Bronchial epithelial cell (primary cell): ENCODE measurements around the gene ATP2B1. TPM values are rescaled to one million over a fixed set of nuclear protein-coding genes. Genes with fewer than 3 reads are reported as not detected.

Source experiments
- DNase-seq: peaks from one replicate; pipeline ENCODE4 v3.0.0-alpha.2; 2010; ENCODE audit warnings: low read depth
- FAIRE-seq: peaks from 2 replicates; lab custom pipeline; 2011; peaks lifted over from hg19 to GRCh38; lab: Jason Lieb, UNC
- H3K27me3 ChIP-seq: 2 replicates; pipeline ENCODE4 v1.5.1; 2011; ENCODE audit warnings: low read length; ENCODE audit not compliant: control insufficient read depth, insufficient read depth
- H3K36me3 ChIP-seq: 2 replicates; pipeline ENCODE4 v1.5.1; 2011; ENCODE audit warnings: low read length; ENCODE audit not compliant: control insufficient read depth, insufficient read depth
- H3K4me3 ChIP-seq: 2 replicates; pipeline ENCODE4 v1.5.1; 2011; ENCODE audit warnings: mild to moderate bottlenecking, low read depth, low read length, control low read depth
- total RNA-seq: library from RNA; depleted of rRNA; stranded (reverse); fragments of >200 nt; gene quantifications from 2 replicates; pipeline ENCODE4 v1.2.1, GENCODE V29; 2014
- TF ChIP-seq, protein P1 (sequence below): IDR thresholded peaks from 2 replicates; pipeline ENCODE4 v1.5.1; 2011; ENCODE audit warnings: mild to moderate bottlenecking, moderate library complexity, low read length, control low read depth, inconsistent platforms; ENCODE audit not compliant: insufficient read depth, severe bottlenecking

ATP2B1 gene
- total RNA-seq, 1 donor from 2014 or later: 69.8 TPM

DNA sequence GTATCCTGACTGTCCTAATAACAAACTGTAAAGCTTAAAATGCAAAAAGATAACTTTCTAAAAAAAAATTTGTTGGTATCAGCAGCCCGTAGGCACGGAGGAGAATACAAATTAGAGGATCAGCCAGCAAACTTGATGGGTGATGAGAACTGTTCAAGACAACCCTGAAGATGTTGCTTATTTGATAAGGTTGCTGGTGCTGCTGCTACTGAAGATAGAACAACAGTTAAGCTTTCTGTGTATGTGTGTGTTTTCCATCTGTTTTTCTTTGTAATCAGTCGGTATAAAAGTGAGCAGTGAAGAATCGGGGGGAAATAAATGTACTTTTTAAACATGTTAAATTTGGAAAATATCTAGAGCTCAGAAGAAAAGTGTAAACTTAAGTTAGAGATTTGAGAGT lies 115.4 kb downstream of the ATP2B1 start:
- no peaks in the 10 kb centered on the region for H3K27me3 ChIP-seq
- peaks cover 1% of the 10 kb centered on the region for H3K36me3 ChIP-seq
- H3K4me3 ChIP-seq: no peak overlapping the region
- no peak for FAIRE-seq
- TF ChIP-seq, protein P1, sequence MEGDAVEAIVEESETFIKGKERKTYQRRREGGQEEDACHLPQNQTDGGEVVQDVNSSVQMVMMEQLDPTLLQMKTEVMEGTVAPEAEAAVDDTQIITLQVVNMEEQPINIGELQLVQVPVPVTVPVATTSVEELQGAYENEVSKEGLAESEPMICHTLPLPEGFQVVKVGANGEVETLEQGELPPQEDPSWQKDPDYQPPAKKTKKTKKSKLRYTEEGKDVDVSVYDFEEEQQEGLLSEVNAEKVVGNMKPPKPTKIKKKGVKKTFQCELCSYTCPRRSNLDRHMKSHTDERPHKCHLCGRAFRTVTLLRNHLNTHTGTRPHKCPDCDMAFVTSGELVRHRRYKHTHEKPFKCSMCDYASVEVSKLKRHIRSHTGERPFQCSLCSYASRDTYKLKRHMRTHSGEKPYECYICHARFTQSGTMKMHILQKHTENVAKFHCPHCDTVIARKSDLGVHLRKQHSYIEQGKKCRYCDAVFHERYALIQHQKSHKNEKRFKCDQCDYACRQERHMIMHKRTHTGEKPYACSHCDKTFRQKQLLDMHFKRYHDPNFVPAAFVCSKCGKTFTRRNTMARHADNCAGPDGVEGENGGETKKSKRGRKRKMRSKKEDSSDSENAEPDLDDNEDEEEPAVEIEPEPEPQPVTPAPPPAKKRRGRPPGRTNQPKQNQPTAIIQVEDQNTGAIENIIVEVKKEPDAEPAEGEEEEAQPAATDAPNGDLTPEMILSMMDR: no peak
- no peak for DNase-seq

DNA sequence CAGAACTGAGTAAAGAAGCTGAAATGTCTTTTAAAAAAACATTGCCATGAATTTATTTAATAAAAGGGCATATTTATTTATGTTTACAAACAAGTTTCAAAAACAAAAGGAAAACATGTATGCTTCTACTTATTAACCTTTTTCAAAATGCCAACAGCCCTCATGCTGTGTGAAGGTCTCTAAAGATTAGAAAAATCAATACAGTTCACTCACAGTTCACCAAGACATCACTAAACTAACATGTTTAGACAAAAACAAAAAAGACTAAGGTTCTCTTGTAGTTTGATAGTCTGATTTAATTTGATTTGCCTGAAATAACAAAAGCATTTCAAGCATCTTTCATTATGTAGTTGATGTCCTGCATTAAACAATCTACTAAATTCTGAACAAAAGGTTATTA lies 118.9 kb downstream of the ATP2B1 start:
- Histone ChIP-seq H3K4me3 (no peak overlapping the region), H3K36me3 (peaks cover 1% of the 10 kb centered on the region), H3K27me3 (no peaks in the 10 kb centered on the region)
- DNase-seq (no peak), FAIRE-seq (no peak)
- TF ChIP-seq, protein P1: no peak

DNA sequence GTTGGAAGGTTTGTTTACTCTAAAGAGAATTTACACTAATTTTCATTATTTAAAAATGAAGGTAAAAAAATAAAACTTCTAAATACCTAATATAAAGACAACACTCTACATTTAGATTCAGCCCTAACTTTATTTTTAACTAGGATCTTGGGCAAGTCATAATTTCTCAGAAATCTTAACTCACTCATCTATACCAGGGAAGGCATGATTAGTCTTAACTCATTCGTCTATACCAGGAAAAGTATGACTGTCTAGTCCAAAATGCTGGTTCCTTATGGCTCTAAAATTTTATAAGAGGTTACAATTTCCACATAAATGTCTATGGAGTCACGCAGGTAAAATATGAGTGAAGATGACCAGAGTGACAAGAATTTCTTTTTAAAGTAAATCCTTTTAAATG lies 130.1 kb downstream of the ATP2B1 start:
- Histone ChIP-seq H3K27me3 (no peaks in the 10 kb centered on the region), H3K4me3 (no peak overlapping the region), H3K36me3 (no peaks in the 10 kb centered on the region)
- no peak for FAIRE-seq
- no peak for DNase-seq
- TF ChIP-seq, protein P1: no peak

DNA sequence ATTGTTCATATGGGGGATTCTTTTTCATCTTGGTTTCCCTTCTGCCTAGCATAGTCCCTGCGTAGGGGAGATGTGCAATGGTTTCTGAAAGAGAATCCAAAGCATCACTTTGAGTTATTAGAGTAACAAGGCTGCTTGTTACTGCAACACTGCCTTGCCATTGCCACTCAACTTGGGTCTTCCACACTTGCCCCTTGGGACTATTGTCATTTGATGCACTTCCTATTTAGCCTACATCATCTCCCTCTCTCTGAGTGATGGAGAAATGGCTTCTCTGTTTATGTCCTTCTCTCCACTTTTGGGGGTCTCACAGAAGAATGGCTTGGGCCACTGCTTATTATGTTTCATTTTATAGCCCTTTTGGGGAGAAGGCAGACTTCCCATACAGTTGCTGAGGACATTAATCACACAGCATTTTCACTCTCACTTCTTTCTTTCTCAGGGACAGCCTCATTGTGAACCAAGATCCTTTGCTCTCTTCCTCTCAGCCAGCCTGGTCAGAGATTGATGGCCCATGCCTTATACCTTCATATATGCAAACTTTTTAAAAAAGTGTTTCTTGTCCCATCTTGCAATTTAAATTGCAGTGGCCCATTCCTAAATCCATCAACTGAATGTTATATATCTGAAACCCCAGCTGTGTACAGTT lies 131.9 kb downstream of the ATP2B1 start:
- no peaks in the 10 kb centered on the region for H3K36me3 ChIP-seq
- DNase-seq (no peak), FAIRE-seq (no peak)
- H3K27me3 ChIP-seq: no peaks in the 10 kb centered on the region
- no peak overlapping the region for H3K4me3 ChIP-seq
- TF ChIP-seq, protein P1: no peak

DNA sequence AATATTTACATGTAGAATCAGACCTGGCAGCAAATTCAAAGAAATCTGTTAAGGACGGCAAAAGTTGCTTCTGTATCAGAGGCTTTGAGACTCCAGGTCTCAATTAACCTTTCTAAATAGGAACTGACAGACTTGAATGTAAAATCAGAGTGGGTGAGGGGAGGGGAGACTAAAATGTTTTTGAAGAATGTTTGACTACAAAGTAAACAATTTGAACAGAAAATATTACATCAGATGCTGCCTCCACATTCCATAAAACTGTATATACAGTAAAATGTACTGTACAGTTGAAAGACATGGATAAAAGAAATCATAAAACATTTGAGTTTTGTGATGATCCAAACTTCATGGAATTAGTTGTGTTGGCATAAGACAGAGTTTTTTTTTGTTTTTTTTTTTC lies 133.3 kb downstream of the ATP2B1 start:
- TF ChIP-seq, protein P1: no peak
- FAIRE-seq (no peak), DNase-seq (no peak)
- Histone ChIP-seq H3K27me3 (no peaks in the 10 kb centered on the region), H3K4me3 (no peak overlapping the region), H3K36me3 (no peaks in the 10 kb centered on the region)

DNA sequence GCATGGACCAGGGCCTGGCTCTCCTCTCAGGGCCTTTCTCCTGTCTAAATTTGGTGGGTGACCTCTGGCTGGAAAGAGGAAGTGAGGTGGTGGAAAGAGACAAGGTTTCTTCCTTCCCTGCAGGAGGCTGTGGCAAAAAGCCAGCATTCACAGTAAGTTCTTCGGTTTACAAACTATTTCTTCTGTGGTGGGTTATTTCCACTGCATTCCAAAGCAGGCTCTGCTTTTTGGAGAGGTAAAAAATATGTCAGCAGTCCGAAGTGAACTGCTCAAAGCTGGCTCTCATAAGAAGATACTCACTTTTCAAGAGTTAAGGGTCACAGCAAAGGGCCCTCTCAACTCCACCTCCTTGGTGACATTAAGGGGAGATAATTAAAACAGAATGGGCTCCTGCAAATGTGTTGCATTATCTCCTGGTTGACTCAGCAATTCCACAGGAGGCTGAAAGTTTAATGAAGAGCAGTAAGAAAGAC lies 133.9 kb downstream of the ATP2B1 start:
- DNase-seq: no peak
- no peaks in the 10 kb centered on the region for H3K27me3 ChIP-seq
- no peak overlapping the region for H3K4me3 ChIP-seq
- no peak for FAIRE-seq
- TF ChIP-seq, protein P1: no peak
- no peaks in the 10 kb centered on the region for H3K36me3 ChIP-seq
